Measurements from ENCODE around the gene TFAP2E.

Gene TFAP2E

GRCh38 chr1:35573198-35574124, at the start of gene TFAP2E:
TFAP2E (plus strand) TSS chr1:35573314; CDS start chr1:35573578, 264 bp downstream.
- peak; percentile 35 to 89 for DNase-seq

- no peak for DNase-seq
Measured at GRCh38 chr1:35524106-35524505, 49.0 kb upstream of the TFAP2E start.

GRCh38 chr1:35530168-35530567, 42.9 kb upstream of the TFAP2E start:
- no peak for DNase-seq

GRCh38 chr1:35530946-35531345, 42.2 kb upstream of the TFAP2E start:
- no peak for DNase-seq

- DNase-seq: no peak
Measured at GRCh38 chr1:35531368-35531767, 41.7 kb upstream of the TFAP2E start.

- no peak for DNase-seq
Measured at GRCh38 chr1:35532497-35533223, 40.5 kb upstream of the TFAP2E start.

GRCh38 chr1:35533586-35533985, 39.5 kb upstream of the TFAP2E start:
- no peak for DNase-seq

- DNase-seq: no peak
Measured at GRCh38 chr1:35535243-35535642, 37.9 kb upstream of the TFAP2E start.

GRCh38 chr1:35536556-35537162, 36.5 kb upstream of the TFAP2E start:
- DNase-seq: peak in 1 of 2 experiments; percentile 11

GRCh38 chr1:35537806-35538205, 35.3 kb upstream of the TFAP2E start:
- DNase-seq: no peak

- DNase-seq: no peak
Measured at GRCh38 chr1:35539073-35539823, 33.9 kb upstream of the TFAP2E start.

- no peak for DNase-seq
Measured at GRCh38 chr1:35539824-35540261, 33.3 kb upstream of the TFAP2E start.

GRCh38 chr1:35544976-35545375, 28.1 kb upstream of the TFAP2E start:
- DNase-seq: peak; percentile 37 to 67

- DNase-seq: no peak
Measured at GRCh38 chr1:35546614-35547013, 26.5 kb upstream of the TFAP2E start.

GRCh38 chr1:35553851-35554250, 19.3 kb upstream of the TFAP2E start:
- no peak for DNase-seq

- DNase-seq: no peak
Measured at GRCh38 chr1:35554266-35555211, 18.6 kb upstream of the TFAP2E start.

- DNase-seq: no peak
Measured at GRCh38 chr1:35555212-35555584, 17.9 kb upstream of the TFAP2E start.

GRCh38 chr1:35555601-35556477, 17.3 kb upstream of the TFAP2E start:
- DNase-seq: no peak

GRCh38 chr1:35556484-35557117, 16.5 kb upstream of the TFAP2E start:
- no peak for DNase-seq

GRCh38 chr1:35557118-35557610, 15.9 kb upstream of the TFAP2E start, which contains the start of gene KIAA0319L:
KIAA0319L (minus strand) TSS chr1:35557403; CDS start chr1:35554491, 2,912 bp downstream.
- DNase-seq: peak in 1 of 2 experiments; percentile 96
